ENCODE measurements around the gene SLC17A9. TPM values are rescaled to one million over a fixed set of nuclear protein-coding genes. Genes with fewer than 3 reads are reported as not detected.

The SLC17A9 gene
- total RNA-seq, 1 experiment from 2014 or later, result 0.22 TPM

DNA sequence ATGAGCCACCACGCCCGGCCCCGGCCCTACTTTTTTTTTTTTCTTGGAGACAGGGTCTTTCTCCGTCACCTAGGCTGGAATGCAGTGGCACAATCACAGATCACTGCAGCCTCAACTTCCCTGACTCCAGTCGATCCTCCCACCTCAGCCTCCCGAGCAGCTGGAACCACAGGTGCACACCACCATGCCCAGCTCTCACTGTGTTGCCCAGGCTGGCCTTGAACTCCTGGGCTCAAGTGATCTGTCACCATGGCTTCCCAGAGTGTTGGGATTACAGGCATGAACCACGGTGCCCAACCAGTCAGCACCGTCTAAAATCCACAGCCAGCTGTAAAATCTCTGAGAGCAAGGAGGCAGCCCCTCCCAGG lies 17.4 kb downstream of the SLC17A9 start:
- POLR2A ChIA-PET (ENCODE audit: unreplicated experiment), result no interaction called here
- H3K27me3 ChIP-seq (ENCODE audit: insufficient read depth, low read depth), result peaks cover 93% of the 10 kb centered on the region

DNA sequence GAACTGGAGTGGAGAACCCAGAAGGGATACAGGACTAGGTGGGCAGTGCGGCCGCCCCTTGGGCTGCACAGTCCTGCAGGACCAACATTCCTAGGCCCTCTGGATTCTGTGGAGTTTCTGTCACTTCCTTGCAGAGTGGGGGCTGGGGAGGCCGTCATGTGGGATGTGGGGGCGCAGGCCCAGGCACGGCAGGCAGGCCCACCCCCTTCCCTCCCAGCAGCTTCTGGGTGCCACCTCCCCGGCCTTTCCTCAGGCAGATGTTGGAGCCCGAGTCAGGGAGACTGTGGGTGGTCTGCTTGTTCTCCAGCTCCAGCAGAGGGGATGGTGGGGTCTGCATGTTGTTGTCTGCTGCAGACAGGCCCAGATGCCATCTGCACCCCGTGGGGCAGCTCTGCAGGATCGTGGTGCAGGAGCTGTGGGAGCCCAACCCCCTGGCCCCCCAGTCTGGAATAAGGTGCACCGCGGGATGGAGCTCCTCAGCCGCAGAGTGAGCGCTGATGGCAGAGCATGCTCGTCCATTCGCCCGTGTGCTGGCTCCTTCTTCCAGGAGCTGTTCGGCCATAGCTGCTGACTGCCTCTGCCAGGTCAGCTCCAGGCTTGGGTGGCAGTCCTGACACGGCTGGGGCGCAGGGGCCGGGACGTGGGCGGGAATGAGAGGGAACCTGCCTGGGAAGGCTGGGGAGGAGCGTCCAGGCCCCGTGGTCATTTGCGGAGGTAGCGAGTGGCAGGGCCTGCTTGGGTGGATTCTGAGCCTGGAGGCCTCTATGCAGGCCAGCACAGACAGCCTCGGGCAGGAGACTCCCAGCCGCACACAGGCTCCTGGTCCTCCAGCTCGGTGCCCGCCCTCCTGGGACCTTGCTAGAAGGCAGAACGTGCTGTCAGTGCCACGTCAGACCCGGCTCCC lies 18.1 kb downstream of the SLC17A9 start:
- intact Hi-C loops (cut with micrococcal nuclease; ENCODE audit: unreplicated experiment), result no loop called here
- POLR2A ChIA-PET (ENCODE audit: unreplicated experiment), result interaction anchor here (0.7 kb wide), 1 partner anchor 714 kb away, joined by 6 read pairs; no protein-coding TSS in a partner anchor
- H3K4me3 ChIP-seq, result no peak overlapping the region
- no peak overlapping the region for H3K4me2 ChIP-seq
- TF ChIP-seq EZH2 (IDR thresholded peaks at IDR 0.05; ENCODE audit: low read depth), result no peak
- TF ChIP-seq, protein P1, sequence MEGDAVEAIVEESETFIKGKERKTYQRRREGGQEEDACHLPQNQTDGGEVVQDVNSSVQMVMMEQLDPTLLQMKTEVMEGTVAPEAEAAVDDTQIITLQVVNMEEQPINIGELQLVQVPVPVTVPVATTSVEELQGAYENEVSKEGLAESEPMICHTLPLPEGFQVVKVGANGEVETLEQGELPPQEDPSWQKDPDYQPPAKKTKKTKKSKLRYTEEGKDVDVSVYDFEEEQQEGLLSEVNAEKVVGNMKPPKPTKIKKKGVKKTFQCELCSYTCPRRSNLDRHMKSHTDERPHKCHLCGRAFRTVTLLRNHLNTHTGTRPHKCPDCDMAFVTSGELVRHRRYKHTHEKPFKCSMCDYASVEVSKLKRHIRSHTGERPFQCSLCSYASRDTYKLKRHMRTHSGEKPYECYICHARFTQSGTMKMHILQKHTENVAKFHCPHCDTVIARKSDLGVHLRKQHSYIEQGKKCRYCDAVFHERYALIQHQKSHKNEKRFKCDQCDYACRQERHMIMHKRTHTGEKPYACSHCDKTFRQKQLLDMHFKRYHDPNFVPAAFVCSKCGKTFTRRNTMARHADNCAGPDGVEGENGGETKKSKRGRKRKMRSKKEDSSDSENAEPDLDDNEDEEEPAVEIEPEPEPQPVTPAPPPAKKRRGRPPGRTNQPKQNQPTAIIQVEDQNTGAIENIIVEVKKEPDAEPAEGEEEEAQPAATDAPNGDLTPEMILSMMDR (conservative IDR thresholded peaks at IDR 0.05), result no peak
- H2AFZ ChIP-seq, result no peak overlapping the region
- no TSS peak for BruUV-seq (replicated peaks)
- H3F3A ChIP-seq (ENCODE audit: insufficient read depth, low read depth), result no peaks in the 10 kb centered on the region
- H3K36me3 ChIP-seq (ENCODE audit: low read depth), result no peaks in the 10 kb centered on the region
- H3K9me2 ChIP-seq (ENCODE audit: insufficient read depth), result no peaks in the 10 kb centered on the region
- CTCF ChIA-PET, result no interaction called here
- H3K4me1 ChIP-seq (replicated peaks; ENCODE audit: insufficient read depth), result 0 out of 2 replicates have a peak, but pooled peaks cover 3% of the 10 kb centered on the region
- H3K9me3 ChIP-seq (ENCODE audit: insufficient read depth, low read depth), result no peaks in the 10 kb centered on the region
- H4K20me1 ChIP-seq (ENCODE audit: insufficient read depth), result peaks cover 1% of the 10 kb centered on the region; the same call in 1 of the 2 replicates
- no peak overlapping the region for H3K27ac ChIP-seq
- peak in 1 of 2 experiments; percentile 32 for DNase-seq
- no peaks in the 10 kb centered on the region for H3K79me2 ChIP-seq (ENCODE audit: low read depth)
- H3K27me3 ChIP-seq (ENCODE audit: insufficient read depth, low read depth), result peaks cover 93% of the 10 kb centered on the region

More for the DNA sequence above, 17.4 kb downstream of the SLC17A9 start:
- CTCF ChIA-PET, result no interaction called here
- BruUV-seq (replicated peaks), result no TSS peak
- Histone ChIP-seq H3K9me2 (ENCODE audit: insufficient read depth) (no peaks in the 10 kb centered on the region), H4K20me1 (ENCODE audit: insufficient read depth) (peaks cover 5% of the 10 kb centered on the region), H3F3A (ENCODE audit: insufficient read depth, low read depth) (no peaks in the 10 kb centered on the region), H3K9me3 (ENCODE audit: insufficient read depth, low read depth) (no peaks in the 10 kb centered on the region), H3K36me3 (ENCODE audit: low read depth) (no peaks in the 10 kb centered on the region), H2AFZ (no peak overlapping the region), H3K4me3 (no peak overlapping the region), H3K79me2 (ENCODE audit: low read depth) (no peaks in the 10 kb centered on the region), H3K27ac (no peak overlapping the region), H3K4me2 (no peak overlapping the region), H3K4me1 (replicated peaks; ENCODE audit: insufficient read depth) (0 out of 2 replicates have a peak, but pooled peaks cover 3% of the 10 kb centered on the region)
- DNase-seq, result no peak
- intact Hi-C loops (cut with micrococcal nuclease; ENCODE audit: unreplicated experiment), result no loop called here
- TF ChIP-seq, protein P1 (conservative IDR thresholded peaks at IDR 0.05), result no peak

DNA sequence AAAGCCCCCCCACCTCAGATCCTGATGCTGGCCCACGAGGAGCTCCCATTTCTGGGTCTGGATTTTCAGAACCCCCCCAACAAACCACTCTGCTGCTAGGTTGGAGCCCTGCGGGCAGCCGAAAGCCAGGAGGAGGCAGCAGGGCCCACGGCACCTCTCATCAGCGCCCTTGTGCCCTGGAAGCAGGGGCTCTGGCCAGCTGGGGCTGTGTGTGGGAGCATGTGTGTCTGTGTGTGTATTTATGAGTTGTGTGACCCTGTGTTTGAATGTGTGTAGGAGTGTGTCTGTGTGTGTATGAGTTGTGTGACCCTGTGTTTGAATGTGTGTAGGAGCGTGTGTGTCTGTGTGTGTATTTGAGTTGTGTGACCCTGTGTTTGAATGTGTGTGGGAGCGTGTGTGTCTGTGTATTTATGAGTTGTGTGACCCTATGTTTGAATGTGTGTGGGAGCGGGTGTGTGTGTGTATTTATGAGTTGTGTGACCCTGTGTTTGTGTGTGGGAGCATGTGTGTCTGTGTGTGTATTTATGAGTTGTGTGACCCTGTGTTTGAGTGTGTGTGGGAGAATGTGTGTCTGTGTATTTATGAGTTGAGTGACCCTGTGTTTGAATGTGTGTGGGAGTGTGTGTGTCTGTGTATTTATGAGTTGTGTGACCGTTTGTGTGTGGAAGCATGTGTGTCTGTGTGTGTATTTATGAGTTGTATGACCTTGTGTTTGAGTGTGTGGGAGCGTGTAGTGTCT lies 18.9 kb downstream of the SLC17A9 start:
- 0 out of 2 replicates have a peak, but pooled peaks cover 3% of the 10 kb centered on the region for H3K4me1 ChIP-seq (replicated peaks; ENCODE audit: insufficient read depth)
- no peaks in the 10 kb centered on the region; the same call in 1 of the 2 replicates for H4K20me1 ChIP-seq (ENCODE audit: insufficient read depth)
- H3K27ac ChIP-seq, result no peak overlapping the region
- H3K4me2 ChIP-seq, result no peak overlapping the region
- no peak for DNase-seq
- no TSS peak for BruUV-seq (replicated peaks)
- H3F3A ChIP-seq (ENCODE audit: insufficient read depth, low read depth), result no peaks in the 10 kb centered on the region
- H3K36me3 ChIP-seq (ENCODE audit: low read depth), result no peaks in the 10 kb centered on the region
- no peaks in the 10 kb centered on the region for H3K9me3 ChIP-seq (ENCODE audit: insufficient read depth, low read depth)
- H3K27me3 ChIP-seq (ENCODE audit: insufficient read depth, low read depth), result peaks cover 95% of the 10 kb centered on the region
- H3K79me2 ChIP-seq (ENCODE audit: low read depth), result no peaks in the 10 kb centered on the region
- H3K9me2 ChIP-seq (ENCODE audit: insufficient read depth), result no peaks in the 10 kb centered on the region
- intact Hi-C loops (cut with micrococcal nuclease; ENCODE audit: unreplicated experiment), result no loop called here
- no peak for TF ChIP-seq EZH2 (IDR thresholded peaks at IDR 0.05; ENCODE audit: low read depth)
- TF ChIP-seq, protein P1 (conservative IDR thresholded peaks at IDR 0.05), result no peak
- H3K4me3 ChIP-seq, result no peak overlapping the region
- POLR2A ChIA-PET (ENCODE audit: unreplicated experiment), result no interaction called here
- no peak overlapping the region for H2AFZ ChIP-seq
- CTCF ChIA-PET, result no interaction called here

Data from PC-9 (cell line).